Kidney (tissue), 14 donors: ENCODE measurements around the gene UNKL. TPM values are rescaled to one million over a fixed set of nuclear protein-coding genes. Genes with fewer than 3 reads are reported as not detected.

Experiments
- DNase-seq, 5 donors: peaks; one replicate each; pipeline ENCODE4 v3.0.0-alpha.2; 2013 to 2020
- FAIRE-seq: peaks from 2 replicates; lab custom pipeline; 2012; peaks lifted over from hg19 to GRCh38; lab: Jason Lieb, UNC
- H3K27ac ChIP-seq, 2 donors: one replicate each; pipeline ENCODE4 v1.7.0; 2013; ENCODE audit warnings: low read depth in 2 of 2, low read length in 2 of 2, inconsistent platforms in 1 of 2
- H3K27me3 ChIP-seq: one replicate; pipeline ENCODE4 v1.7.1; 2013; ENCODE audit warnings: low read length, inconsistent platforms; ENCODE audit not compliant: control insufficient read depth, insufficient read depth
- H3K36me3 ChIP-seq, 3 donors: one replicate each; pipeline versions ENCODE4 v1.7.0 to v1.7.1; 2013; ENCODE audit warnings: low read length in 3 of 3, control low read depth in 1 of 3, inconsistent platforms in 1 of 3; ENCODE audit not compliant: insufficient read depth in 3 of 3, control insufficient read depth in 2 of 3
- H3K4me1 ChIP-seq, 3 donors: one replicate each; pipeline versions ENCODE4 v1.7.0 to v1.7.1; 2013; ENCODE audit warnings: low read length in 3 of 3, inconsistent platforms in 1 of 3, low read depth in 1 of 3; ENCODE audit not compliant: control insufficient read depth in 2 of 3, insufficient read depth in 2 of 3
- H3K4me3 ChIP-seq, 3 donors: one replicate each; pipeline versions ENCODE4 v1.7.0 to v1.8.1; 2013; ENCODE audit warnings: low read length in 3 of 3, control low read depth in 1 of 3, inconsistent platforms in 1 of 3
- H3K9ac ChIP-seq, 3 donors: one replicate each; pipeline versions ENCODE4 v1.7.0 to v1.7.1; 2013; ENCODE audit warnings: low read length in 3 of 3, control low read depth in 1 of 3, inconsistent platforms in 1 of 3
- H3K9me3 ChIP-seq, 3 donors: one replicate each; pipeline versions ENCODE4 v1.7.0 to v1.7.1; 2013; ENCODE audit warnings: low read length in 3 of 3, control low read depth in 1 of 3, inconsistent platforms in 1 of 3; ENCODE audit not compliant: control insufficient read depth in 2 of 3, insufficient read depth in 1 of 3
- intact Hi-C: fragments of 100-400 bp; cut with DNase I; formaldehyde crosslinking; loops from one replicate; pipeline ENCODE4 v1.11.1; 2022
- polyA plus RNA-seq: library from polyadenylated mRNA; stranded (reverse); fragments of 350-450 nt; fragmentation: Illumina TruSeq; extraction: RNeasy Lipid Tissue Mini Kit (QIAGEN cat#74804); gene quantifications from one replicate; pipeline ENCODE4 v1.2.3, GENCODE V29; 2014; ENCODE audit warnings: low read depth, low replicate concordance; ENCODE audit not compliant: insufficient read depth
- total RNA-seq: library from RNA; stranded (reverse); fragmentation: NEBNext Ultra II Directional; extraction: Animal tissue kit (Norgen Biotek cat#: 25700); gene quantifications from one replicate; pipeline ENCODE4 v1.2.1, GENCODE V29; 2021
- TF ChIP-seq, protein P1 (sequence below): IDR thresholded peaks from 3 replicates; pipeline ENCODE4 v1.5.1; 2012; ENCODE audit warnings: mild to moderate bottlenecking, moderate library complexity, borderline replicate concordance; ENCODE audit not compliant: insufficient read depth; ENCODE audit errors: extremely low read depth
- donor health status: control.
- donor health status: control.
- donor health status: control.
- donor health status: control.
- donor health status: control.
- donor health status: DM: yes; HTN: yes; CAD: no.
- donor health status: Normal renal cell carcinoma (clear cell type).

The UNKL gene
- total and polyA plus RNA-seq, 2 donors from 2014 or later: 5.5 to 26.0 TPM

GRCh38 chr16:1432388-1433262, 18.1 kb upstream of the UNKL start:
- Histone ChIP-seq H3K27ac (no peak overlapping the region), H3K4me1 (no peaks in the 10 kb centered on the region), H3K36me3 (no peaks in the 10 kb centered on the region), H3K27me3 (no peaks in the 10 kb centered on the region), H3K9me3 (no peaks in the 10 kb centered on the region), H3K9ac (no peak overlapping the region), H3K4me3 (no peak overlapping the region)
- FAIRE-seq (no peak), DNase-seq (no peak)
- TF ChIP-seq, protein P1, sequence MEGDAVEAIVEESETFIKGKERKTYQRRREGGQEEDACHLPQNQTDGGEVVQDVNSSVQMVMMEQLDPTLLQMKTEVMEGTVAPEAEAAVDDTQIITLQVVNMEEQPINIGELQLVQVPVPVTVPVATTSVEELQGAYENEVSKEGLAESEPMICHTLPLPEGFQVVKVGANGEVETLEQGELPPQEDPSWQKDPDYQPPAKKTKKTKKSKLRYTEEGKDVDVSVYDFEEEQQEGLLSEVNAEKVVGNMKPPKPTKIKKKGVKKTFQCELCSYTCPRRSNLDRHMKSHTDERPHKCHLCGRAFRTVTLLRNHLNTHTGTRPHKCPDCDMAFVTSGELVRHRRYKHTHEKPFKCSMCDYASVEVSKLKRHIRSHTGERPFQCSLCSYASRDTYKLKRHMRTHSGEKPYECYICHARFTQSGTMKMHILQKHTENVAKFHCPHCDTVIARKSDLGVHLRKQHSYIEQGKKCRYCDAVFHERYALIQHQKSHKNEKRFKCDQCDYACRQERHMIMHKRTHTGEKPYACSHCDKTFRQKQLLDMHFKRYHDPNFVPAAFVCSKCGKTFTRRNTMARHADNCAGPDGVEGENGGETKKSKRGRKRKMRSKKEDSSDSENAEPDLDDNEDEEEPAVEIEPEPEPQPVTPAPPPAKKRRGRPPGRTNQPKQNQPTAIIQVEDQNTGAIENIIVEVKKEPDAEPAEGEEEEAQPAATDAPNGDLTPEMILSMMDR: no peak
- intact Hi-C loops: no loop called here

GRCh38 chr16:1431497-1432270, 17.2 kb upstream of the UNKL start:
- no peak for FAIRE-seq
- TF ChIP-seq, protein P1: no peak
- Histone ChIP-seq H3K27ac (no peak overlapping the region), H3K27me3 (no peaks in the 10 kb centered on the region), H3K9me3 (no peaks in the 10 kb centered on the region), H3K9ac (no peak overlapping the region), H3K4me3 (no peak overlapping the region), H3K36me3 (no peaks in the 10 kb centered on the region), H3K4me1 (no peaks in the 10 kb centered on the region)
- intact Hi-C loops: no loop called here
- no peak for DNase-seq

- Histone ChIP-seq H3K9ac (no peak within 1 kb of the TSS), H3K4me1 (no peaks in the 10 kb centered on the region), H3K36me3 (no peaks in the 10 kb centered on the region), H3K4me3 (no peak within 1 kb of the TSS), H3K27ac (no peak within 1 kb of the TSS), H3K9me3 (no peaks in the 10 kb centered on the region), H3K27me3 (no peaks in the 10 kb centered on the region)
- DNase-seq (peak in 2 of 5 donors; percentile 65 to 70), FAIRE-seq (no peak)
- TF ChIP-seq, protein P1: no peak
- intact Hi-C loops: no loop called here
Measured at GRCh38 chr16:1430759-1431496, 16.4 kb upstream of the UNKL start, which contains the start of gene PERCC1. PERCC1 (plus strand) TSS chr16:1431078; CDS start chr16:1432594, 1,516 bp downstream.
